Stimulated activated CD4-positive, alpha-beta T cell treated with anti-CD3 and anti-CD28 coated beads, TNF-alpha, amount 100 ng/mL, for 1 hour (primary cell): Measurements from ENCODE around the gene SMLR1.
"Not testable (repeated sequence)": the region's sequence is repeated elsewhere in the genome, so short reads cannot be mapped to it uniquely, and the experiment has no call there.

Experiments used
- DNase-seq, 3 donors: peaks; one replicate each; pipeline ENCODE4 v3.0.0-alpha.2; 2020; ENCODE audit warnings: low read depth in 3 of 3, low spot score in 1 of 3

Gene SMLR1

DNA sequence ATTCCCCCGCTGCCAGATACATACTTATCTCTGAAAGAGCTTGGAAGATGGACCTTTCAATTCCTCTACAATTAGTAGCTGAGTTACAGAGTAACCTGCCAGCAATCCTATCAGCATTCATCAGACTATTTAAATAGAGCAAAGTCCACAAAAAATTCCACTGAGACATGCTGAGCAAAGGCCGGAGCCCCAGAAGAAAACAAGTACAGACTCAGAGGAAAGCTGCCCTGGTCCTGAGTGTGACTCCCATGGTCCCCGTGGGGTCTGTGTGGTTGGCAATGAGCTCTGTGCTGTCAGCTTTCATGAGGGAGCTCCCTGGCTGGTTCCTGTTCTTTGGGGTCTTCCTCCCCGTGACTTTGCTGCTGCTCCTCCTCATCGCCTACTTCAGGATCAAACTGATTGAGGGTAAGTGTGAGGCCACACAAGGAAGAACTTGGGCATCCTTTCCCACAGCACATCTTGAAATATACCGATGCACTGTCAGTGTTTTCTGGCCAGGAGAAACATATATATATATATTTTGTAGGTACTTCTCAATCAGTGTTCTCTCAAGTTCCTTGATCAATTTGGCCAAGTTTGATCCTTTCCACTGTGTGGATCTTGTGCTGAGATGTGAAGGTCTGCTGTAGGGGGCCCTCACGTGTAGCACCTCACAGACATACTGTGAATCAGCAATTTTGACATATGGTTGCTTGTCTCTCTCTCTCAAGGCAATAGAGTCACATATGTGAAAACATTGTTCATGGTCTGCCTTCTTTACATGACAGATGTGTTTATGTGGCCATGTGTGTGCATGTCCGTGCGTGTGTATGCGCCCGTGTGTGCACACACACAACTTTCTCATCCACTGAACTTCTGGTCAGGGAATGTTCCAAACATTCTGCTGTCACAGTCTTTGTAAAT, at the start of gene SMLR1:
Gene SMLR1, plus strand, starts transcription at position 160 of the 903 bp plus-strand sequence. Its CDS starts 8 bp downstream, at position 168.
- no peak for DNase-seq

DNA sequence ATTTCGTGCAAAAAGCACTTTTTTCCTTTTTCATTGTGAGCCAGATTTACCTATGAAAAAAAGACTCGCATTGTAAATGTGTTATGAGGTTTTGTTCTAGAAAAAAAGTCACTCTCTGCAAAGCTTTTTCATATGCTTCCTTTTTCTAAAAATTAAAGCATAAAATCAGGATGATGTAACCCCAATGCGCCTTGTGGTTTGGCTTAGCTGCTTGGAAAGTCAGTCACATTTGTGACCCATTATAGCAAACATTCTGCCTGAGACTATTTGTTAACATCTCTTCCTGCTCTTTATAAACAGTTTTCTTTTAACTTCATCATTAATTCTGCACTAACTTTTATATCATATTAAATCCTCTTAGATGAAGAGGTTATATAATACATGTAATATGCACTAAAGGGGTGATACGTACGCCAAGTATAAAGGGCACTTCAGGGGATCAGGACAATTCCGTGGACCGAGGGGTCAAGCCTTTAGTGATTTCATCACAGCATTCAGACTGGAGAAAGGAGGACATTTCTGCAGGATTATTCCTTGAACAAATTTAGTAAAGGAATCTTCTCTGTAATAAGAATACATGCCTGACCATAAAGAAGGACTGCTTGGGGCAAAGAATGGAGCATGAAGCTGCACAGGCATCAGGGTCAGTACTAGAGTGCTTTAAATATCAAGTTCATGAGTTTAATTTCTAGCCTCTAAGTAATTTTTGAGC, 48.1 kb upstream of the SMLR1 start:
- no peak for DNase-seq

GRCh38 chr6:130779658-130780033, 47.6 kb upstream of the SMLR1 start:
- no peak for DNase-seq

GRCh38 chr6:130780122-130780521, 47.1 kb upstream of the SMLR1 start:
- DNase-seq = no peak

- no peak for DNase-seq
These were observed 45.6 kb upstream of the SMLR1 start for GRCh38 chr6:130781557-130781956.

DNA sequence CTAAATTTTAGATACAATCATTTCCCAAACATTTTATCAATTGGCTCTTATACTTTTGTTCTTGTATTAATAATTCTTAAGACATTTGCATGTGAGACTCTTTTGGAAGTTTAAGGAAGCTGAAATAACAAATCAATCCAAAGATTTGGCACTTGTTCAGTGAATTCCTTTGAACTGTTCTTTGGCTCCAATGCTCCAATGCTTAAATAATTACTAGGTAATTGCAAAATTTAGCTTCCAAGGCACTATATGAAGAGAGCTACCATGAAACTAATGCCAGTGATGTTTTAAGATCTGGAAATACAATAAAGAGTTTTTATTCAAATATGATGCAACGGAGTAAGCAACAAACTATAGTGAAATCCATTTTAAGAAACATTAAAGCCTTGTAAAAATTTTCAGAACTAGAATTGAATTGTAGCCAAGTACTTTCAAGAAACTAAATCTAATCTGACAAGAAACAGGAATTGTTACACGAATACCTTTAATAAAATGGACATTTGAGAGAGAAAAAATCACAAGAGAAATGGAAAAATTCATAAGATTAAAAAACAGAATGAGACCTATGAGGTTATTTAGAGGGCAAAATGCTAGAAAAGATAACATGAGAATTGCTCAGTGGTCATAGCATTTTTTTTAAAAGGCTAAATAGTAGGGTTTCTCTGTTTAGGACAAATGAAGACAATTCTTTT, 43.6 kb upstream of the SMLR1 start:
- DNase-seq = no peak

- no peak for DNase-seq
These were observed 39.3 kb upstream of the SMLR1 start for GRCh38 chr6:130787726-130788500.

DNA sequence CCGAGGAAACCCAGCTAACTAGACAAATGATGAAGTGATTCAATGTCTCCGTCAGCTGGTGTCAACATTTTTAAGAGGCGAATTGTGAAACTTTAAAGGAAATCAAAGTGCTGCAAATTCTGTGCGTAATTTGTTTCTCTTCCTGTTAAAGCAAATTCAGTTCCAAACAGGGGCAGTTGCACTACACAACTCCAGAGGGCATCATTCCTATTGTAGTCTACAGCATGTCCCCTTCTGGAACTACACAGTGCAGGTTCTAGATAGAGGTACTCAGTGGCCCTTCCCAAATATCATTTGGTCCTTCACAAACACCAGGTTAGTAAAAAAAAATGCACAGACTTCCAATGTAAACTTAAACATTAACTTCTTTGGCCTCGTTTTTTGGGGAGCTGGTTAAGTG, 38.3 kb upstream of the SMLR1 start:
- DNase-seq = no peak

- DNase-seq = no peak
These were observed 33.1 kb upstream of the SMLR1 start for GRCh38 chr6:130794010-130794697.

DNA sequence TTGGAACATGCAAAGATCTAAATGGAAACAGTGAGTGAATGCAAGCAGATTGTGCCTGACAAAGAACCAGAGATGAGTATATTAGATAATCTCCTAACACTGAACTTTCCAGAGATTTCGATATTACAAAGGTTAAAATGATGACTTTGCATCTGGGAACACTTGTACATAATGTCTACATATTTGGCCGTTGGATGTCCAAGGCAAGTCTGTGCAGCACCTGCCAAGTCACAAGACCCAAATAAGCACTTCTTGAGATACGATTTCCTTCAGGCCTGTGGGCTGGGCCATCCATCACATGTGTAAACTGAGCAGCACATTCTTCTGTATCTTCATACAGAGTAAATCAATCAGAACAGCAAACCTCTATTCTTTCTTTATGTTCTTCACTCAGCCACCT, 32.5 kb upstream of the SMLR1 start:
- no peak for DNase-seq

- no peak for DNase-seq
These were observed 30.8 kb upstream of the SMLR1 start for GRCh38 chr6:130796313-130796905.

GRCh38 chr6:130797061-130797460, 30.1 kb upstream of the SMLR1 start:
- DNase-seq = no peak

GRCh38 chr6:130801368-130801767, 25.8 kb upstream of the SMLR1 start:
- not testable (repeated sequence) for DNase-seq

- DNase-seq = no peak
These were observed 16.7 kb upstream of the SMLR1 start for GRCh38 chr6:130810307-130811030.

- no peak for DNase-seq
These were observed 15.3 kb upstream of the SMLR1 start for GRCh38 chr6:130811932-130812331.

DNA sequence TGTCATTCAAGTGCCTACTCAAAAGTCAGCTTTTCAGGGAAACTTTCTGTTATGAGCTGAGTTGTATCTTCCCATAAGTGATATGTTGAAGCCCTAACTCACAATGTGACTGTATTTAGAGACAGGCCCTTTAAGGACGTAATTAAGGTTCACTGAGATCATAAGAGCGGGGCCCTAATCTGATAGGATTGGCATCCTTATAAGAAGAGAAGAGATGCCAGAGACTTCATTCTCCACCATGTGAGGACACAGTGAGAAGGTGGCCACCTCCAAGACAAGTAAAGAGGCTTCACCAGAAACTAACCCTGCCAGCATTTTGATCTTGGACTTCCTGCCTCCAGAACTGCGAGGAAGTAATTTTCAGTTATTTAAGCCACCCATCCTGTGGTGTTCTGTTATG, 12.7 kb upstream of the SMLR1 start:
- no peak for DNase-seq

GRCh38 chr6:130815200-130816071, 11.8 kb upstream of the SMLR1 start:
- DNase-seq = no peak

- no peak for DNase-seq
These were observed 4.5 kb upstream of the SMLR1 start for GRCh38 chr6:130822736-130823135.
